HepG2 (cell line): ENCODE measurements around the gene CSNK1G1. TPM values are rescaled to one million over a fixed set of nuclear protein-coding genes. Genes with fewer than 3 reads are reported as not detected.

Source experiments
- ATAC-seq: fragments of 200-7000 bp; cut with Tn5 transposase; 3 replicates; pipeline ENCODE4 v1.9.1; 2020; ENCODE audit warnings: mild to moderate bottlenecking, moderate library complexity
- BruUV-seq: library from RNA; stranded (reverse); fragments of 400-500 nt; replicated peaks from 2 replicates; lab custom pipeline; 2021; lab: Mats Ljungman, UMichigan
- CTCF ChIA-PET: fragments of 300-600 bp; formaldehyde crosslinking; extraction: SDS; loops from one replicate; lab custom pipeline; 2021; ENCODE audit warnings: low total read pairs, inconsistent platforms, low intra/inter-chr PET ratio; lab: Yijun Ruan, JAX
- POLR2A ChIA-PET: fragments of 350-600 bp; sonication (Branson Sonifier 250); formaldehyde crosslinking; loops from one replicate; lab custom pipeline; 2020; ENCODE audit warnings: antibody characterized with exemption, inconsistent platforms; lab: Yijun Ruan, JAX
- DNase-seq: peaks from one replicate; pipeline ENCODE4 v3.0.0-alpha.2; 2015; ENCODE audit warnings: low spot score
- FAIRE-seq: peaks from 3 replicates; lab custom pipeline; 2011; peaks lifted over from hg19 to GRCh38; lab: Jason Lieb, UNC
- H2AFZ ChIP-seq: one replicate; pipeline ENCODE4 v1.6.1; 2011; ENCODE audit warnings: low read length, inconsistent platforms
- H3K27ac ChIP-seq: fragments of 300-600 bp; 3 replicates; pipeline ENCODE4 v1.8.0; 2011; ENCODE audit warnings: mixed run types, mild to moderate bottlenecking, mixed read lengths, low read length, inconsistent platforms; ENCODE audit not compliant: insufficient read depth; ENCODE audit errors: extremely low read length
- H3K27me3 ChIP-seq, 2 experiments: fragments of 200-600 bp in 1 of 2; 2 replicates in 1 of 2; 3 replicates in 1 of 2; pipeline versions ENCODE4 v1.6.0 to v1.8.0; 2011; ENCODE audit warnings: low read length in 2 of 2, mild to moderate bottlenecking in 2 of 2, moderate library complexity in 2 of 2, inconsistent platforms in 1 of 2; ENCODE audit not compliant: insufficient read depth in 2 of 2, control insufficient read depth in 1 of 2
- H3K36me3 ChIP-seq, 2 experiments: fragments of 200-600 bp in 1 of 2; replicated peaks in 1 of 2; 2 replicates in 1 of 2; 3 replicates in 1 of 2; pipeline versions ENCODE4 v1.5.1 to v1.8.0; 2011; ENCODE audit warnings: low read length in 2 of 2, inconsistent platforms in 1 of 2; ENCODE audit not compliant: insufficient read depth in 2 of 2, control insufficient read depth in 1 of 2
- H3K4me1 ChIP-seq: 2 replicates; pipeline ENCODE4 v1.5.1; 2012; ENCODE audit warnings: low read length, inconsistent platforms; ENCODE audit not compliant: insufficient read depth
- H3K4me2 ChIP-seq: 2 replicates; pipeline ENCODE4 v1.6.0; 2011; ENCODE audit warnings: low read depth, low read length, inconsistent platforms
- H3K4me3 ChIP-seq, 3 experiments: fragments of 200-600 bp in 1 of 3; sonication (generic), shearing (Covaris generic) in 1 of 3; replicated peaks in 1 of 3; 2 replicates each; pipeline ENCODE4 v1.5.1; 2011 to 2016; ENCODE audit warnings: low read length in 3 of 3, inconsistent platforms in 2 of 3, low read depth in 2 of 3, mild to moderate bottlenecking in 2 of 3, control low read depth in 1 of 3, mixed read lengths in 1 of 3; ENCODE audit not compliant: insufficient read depth in 1 of 3
- H3K79me2 ChIP-seq: one replicate; pipeline ENCODE4 v1.6.1; 2011; ENCODE audit warnings: low read length, inconsistent platforms; ENCODE audit not compliant: insufficient read depth
- H3K9ac ChIP-seq: 2 replicates; pipeline ENCODE4 v1.6.0; 2011; ENCODE audit warnings: mild to moderate bottlenecking, low read depth, low read length, inconsistent platforms; ENCODE audit not compliant: insufficient read depth
- H3K9me3 ChIP-seq: 2 replicates; pipeline ENCODE4 v1.5.1; 2012; ENCODE audit warnings: mild to moderate bottlenecking, low read length
- H4K20me1 ChIP-seq: 2 replicates; pipeline ENCODE4 v1.6.0; 2011; ENCODE audit warnings: inconsistent platforms, mild to moderate bottlenecking, low read length, moderate library complexity; ENCODE audit not compliant: insufficient read depth
- AGO2 ChIP-seq: fragments of 200-400 bp; formaldehyde crosslinking; optimal IDR thresholded peaks from 2 replicates; pipeline ENCODE3; 2017; ENCODE audit warnings: mild to moderate bottlenecking, low read depth, low read length, moderate library complexity
- KDM5A ChIP-seq: fragments of 200-600 bp; sonication (generic); IDR thresholded peaks from 2 replicates; pipeline ENCODE4 v1.7.0; 2018; ENCODE audit warnings: antibody characterized with exemption, mild to moderate bottlenecking, low read length, borderline replicate concordance
- MYNN ChIP-seq: sonication (generic); formaldehyde crosslinking; IDR thresholded peaks from 2 replicates; pipeline ENCODE4 v1.4.0; 2020; ENCODE audit warnings: mild to moderate bottlenecking, low read depth, missing genetic modification reagents
- POLR2A ChIP-seq, 2 experiments: IDR thresholded peaks; 2 replicates each; pipeline ENCODE4 v1.6.1; 2011; ENCODE audit warnings: low read depth in 2 of 2, low read length in 2 of 2, mild to moderate bottlenecking in 1 of 2, moderate library complexity in 1 of 2; ENCODE audit not compliant: insufficient read depth in 1 of 2
- POLR2G ChIP-seq: fragments of 200-400 bp; formaldehyde crosslinking; IDR thresholded peaks from 2 replicates; pipeline ENCODE4 v1.6.1; 2018; ENCODE audit warnings: mild to moderate bottlenecking, low read depth, low read length, moderate library complexity
- RAD21 ChIP-seq: fragments of 450-650 bp; formaldehyde crosslinking; IDR thresholded peaks from 2 replicates; pipeline ENCODE4 v1.5.0; 2020; ENCODE audit warnings: mild to moderate bottlenecking
- RBFOX2 ChIP-seq: fragments of 200-400 bp; formaldehyde crosslinking; IDR thresholded peaks from 2 replicates; pipeline ENCODE4 v1.6.1; 2017; ENCODE audit warnings: low read depth, mild to moderate bottlenecking, low read length
- SCMH1 ChIP-seq: sonication (generic); formaldehyde crosslinking; IDR thresholded peaks from 2 replicates; pipeline ENCODE4 v1.9.0; 2021; ENCODE audit warnings: missing genetic modification reagents, mild to moderate bottlenecking, borderline replicate concordance
- XRCC5 ChIP-seq: fragments of 200-400 bp; formaldehyde crosslinking; optimal IDR thresholded peaks from 2 replicates; pipeline ENCODE3; 2017; ENCODE audit warnings: mild to moderate bottlenecking, low read length
- ZNF230 ChIP-seq: sonication (generic); formaldehyde crosslinking; IDR thresholded peaks from 2 replicates; pipeline ENCODE4 v1.4.0; 2020; ENCODE audit warnings: mild to moderate bottlenecking, missing genetic modification reagents
- ZNF326 ChIP-seq: sonication (generic); formaldehyde crosslinking; IDR thresholded peaks from 2 replicates; pipeline ENCODE4 v1.4.0; 2020; ENCODE audit warnings: missing genetic modification reagents, borderline replicate concordance
- ZNF562 ChIP-seq: sonication (generic); formaldehyde crosslinking; IDR thresholded peaks from 2 replicates; pipeline ENCODE4 v1.8.0; 2022; ENCODE audit warnings: missing genetic modification reagents, borderline replicate concordance
- ZNF709 ChIP-seq: sonication (generic); formaldehyde crosslinking; IDR thresholded peaks from 2 replicates; pipeline ENCODE4 v1.5.0; 2020; ENCODE audit warnings: mild to moderate bottlenecking, missing genetic modification reagents
- WGBS: methylation state at CpG from one replicate; pipeline ENCODE4 v1.1.6; 2017; ENCODE audit warnings: low lambda C conversion rate; 5-methylcytosine and 5-hydroxymethylcytosine counted together
- in situ Hi-C: cut with HindIII; loops from 2 replicates; pipeline ENCODE4 v1.10.0; 2017; ENCODE audit warnings: low pct_unique_long_range_greater_than_20kb; ENCODE audit not compliant: extremely low pct_ligation_motif_present
- intact Hi-C: fragments of 100-400 bp; cut with micrococcal nuclease; formaldehyde crosslinking; loops from one replicate; pipeline ENCODE4 v1.10.0; 2022; ENCODE audit not compliant: unreplicated experiment
- polyA plus RNA-seq, 8 experiments: library from polyadenylated mRNA; depleted of rRNA in 3 of 8; stranded (reverse) in 7 of 8; unstranded in 1 of 8; fragments of >200 nt; fragmentation: Illumina TruSeq in 4 of 8; extraction: Trizol in 4 of 8; gene quantifications; 2 replicates each; pipeline versions ENCODE4 v1.2.1 to v1.2.3, GENCODE V29; 2011 to 2016; ENCODE audit warnings: low read depth in 4 of 8, missing spikeins in 1 of 8, mixed read lengths in 1 of 8; ENCODE audit not compliant: insufficient read depth in 1 of 8
- total RNA-seq, 5 experiments: library from RNA; depleted of rRNA; stranded (reverse); fragments of >200 nt; fragmentation: Illumina TruSeq; extraction: Trizol; gene quantifications; 2 replicates each; pipeline ENCODE4 v1.2.3, GENCODE V29; 2016; ENCODE audit warnings: low read depth in 1 of 5
- TF ChIP-seq, protein P1 (sequence below): sonication (generic); formaldehyde crosslinking; IDR thresholded peaks from 2 replicates; pipeline ENCODE4 v1.8.1; 2023; ENCODE audit warnings: mild to moderate bottlenecking, moderate library complexity, missing genetic modification reagents
- TF ChIP-seq, protein P2 (sequence below): sonication (generic); formaldehyde crosslinking; IDR thresholded peaks from 2 replicates; pipeline ENCODE4 v1.8.0; 2022; ENCODE audit warnings: mild to moderate bottlenecking, missing genetic modification reagents; ENCODE audit not compliant: insufficient replicate concordance

Gene CSNK1G1
- total and polyA plus RNA-seq, 2 of the 13 experiments (the other 11 are each of a cell fraction or from before 2014, with no cell fraction given), result 8.5 to 12.6 TPM

DNA sequence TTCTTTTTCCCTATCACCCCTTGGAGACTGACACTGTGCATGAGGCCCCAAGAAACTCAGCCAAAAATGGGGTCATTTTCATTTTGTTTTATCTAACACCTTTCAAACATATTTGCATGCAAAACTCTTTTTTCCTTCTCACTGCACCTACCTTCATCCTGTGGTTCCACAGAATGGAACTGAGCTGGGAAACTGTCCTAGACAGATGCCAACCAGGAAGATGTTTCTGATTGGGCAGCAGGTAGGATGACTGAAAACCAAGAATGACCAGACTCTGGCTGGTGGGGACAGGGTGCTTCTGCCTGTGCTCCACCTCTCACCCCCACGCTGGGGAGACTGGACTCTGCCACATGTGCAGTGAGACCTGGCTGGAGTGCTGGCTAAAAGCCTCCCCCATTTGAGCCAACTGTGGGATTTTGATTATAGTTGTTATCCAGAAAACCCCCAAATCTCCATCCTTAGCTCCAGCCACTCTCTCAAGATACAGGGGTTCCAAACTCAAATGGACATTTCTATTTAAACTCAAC lies 198.3 kb downstream of the CSNK1G1 start:
- no peak overlapping the region for H3K27ac ChIP-seq
- intact Hi-C loops, result no loop called here
- no peak overlapping the region for H3K4me2 ChIP-seq
- peaks cover 52% of the 10 kb centered on the region for H3K4me1 ChIP-seq
- peaks cover 30% of the 10 kb centered on the region for H3K79me2 ChIP-seq
- ATAC-seq (no peak), DNase-seq (no peak), FAIRE-seq (no peak)
- 71% methylated on average over 1 of the region's 1 CpG for WGBS
- no peak overlapping the region for H3K4me3 ChIP-seq
- no peak overlapping the region for H3K9ac ChIP-seq
- H3K27me3 ChIP-seq, result no peaks in the 10 kb centered on the region; a peak in 1 of 5 replicates
- H3K9me3 ChIP-seq, result no peaks in the 10 kb centered on the region
- TF ChIP-seq RBFOX2 (peak; percentile 70), ZNF326 (CRISPR knock-in tag) (no peak), MYNN (CRISPR knock-in tag) (no peak), POLR2A (IDR thresholded peaks at IDR 0.05; ENCODE audit: insufficient read depth in 1 of 2, low read depth in 2 of 2, low read length in 2 of 2) (peak in 1 of 2 experiments; percentile 7; a peak in 1 of 4 replicates)
- TF ChIP-seq, protein P1, sequence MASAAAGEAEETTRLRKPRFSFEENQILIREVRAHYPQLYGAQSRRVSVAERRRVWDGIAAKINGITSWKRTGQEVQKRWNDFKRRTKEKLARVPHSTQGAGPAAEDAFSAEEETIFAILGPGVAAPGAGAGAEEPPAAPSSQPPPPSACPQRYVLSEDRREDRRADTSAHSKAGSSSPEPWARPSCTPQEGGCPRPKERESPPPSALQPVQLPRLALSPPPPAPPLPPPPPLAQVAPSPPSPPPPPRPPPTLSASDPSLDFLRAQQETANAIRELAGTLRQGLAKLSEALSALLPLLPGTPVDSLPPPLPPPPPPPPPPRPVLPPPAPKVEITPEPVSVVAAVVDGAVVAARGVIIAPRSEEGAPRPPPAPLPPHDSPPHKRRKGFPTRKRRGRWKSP (CRISPR knock-in tag), result no peak
- peaks cover 44% of the 10 kb centered on the region for H4K20me1 ChIP-seq
- POLR2A ChIA-PET, result interaction anchor here (1.2 kb wide), 1 partner anchor 230 kb away, joined by 3 read pairs; no protein-coding TSS in a partner anchor
- CTCF ChIA-PET, result no interaction called here
- no TSS peak for BruUV-seq
- H3K36me3 ChIP-seq, result peaks cover 32 to 49% of the 10 kb centered on the region in 2 experiments
- H2AFZ ChIP-seq, result no peak overlapping the region
- in situ Hi-C loops, result no loop called here

DNA sequence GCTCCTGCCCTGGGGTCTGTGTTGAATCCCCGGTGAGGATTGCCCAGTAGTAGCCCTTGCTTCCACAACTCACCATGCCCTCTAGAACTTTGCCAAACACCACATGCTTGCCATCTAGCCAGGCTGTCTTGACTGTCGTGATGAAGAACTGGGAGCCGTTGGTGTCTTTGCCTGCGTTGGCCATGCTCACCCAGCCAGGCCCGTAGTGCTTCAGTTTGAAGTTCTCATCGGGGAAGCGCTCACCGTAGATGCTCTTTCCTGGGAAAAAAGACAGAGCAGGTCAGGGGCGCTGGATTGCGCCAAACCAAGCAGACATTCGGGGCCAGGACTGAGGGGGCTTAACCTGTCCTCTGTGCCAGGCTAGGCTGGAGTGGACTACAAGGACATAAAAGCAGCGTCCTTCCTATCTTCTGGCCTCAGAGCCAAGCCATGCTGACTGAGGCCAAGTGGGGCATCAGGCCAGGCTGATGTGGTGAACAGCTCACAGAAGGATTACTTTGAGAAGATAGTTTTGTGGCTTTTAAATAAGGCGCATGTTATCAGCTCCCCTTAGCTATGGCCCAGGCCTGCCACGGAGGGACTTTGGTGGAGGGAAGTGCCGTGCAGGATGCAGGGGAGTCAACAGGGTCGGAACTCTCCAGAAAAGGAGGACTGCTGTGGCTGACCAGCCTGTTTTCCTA lies 199.2 kb downstream of the CSNK1G1 start:
- Histone ChIP-seq H3K27me3 (no peaks in the 10 kb centered on the region), H3K4me2 (no peak overlapping the region), H4K20me1 (peaks cover 44% of the 10 kb centered on the region), H3K9me3 (no peaks in the 10 kb centered on the region), H2AFZ (no peak overlapping the region), H3K79me2 (peaks cover 21% of the 10 kb centered on the region), H3K27ac (no peak overlapping the region), H3K36me3 (peaks cover 32 to 48% of the 10 kb centered on the region in 2 experiments), H3K9ac (no peak overlapping the region), H3K4me3 (no peak overlapping the region), H3K4me1 (peaks cover 56% of the 10 kb centered on the region)
- no peak for ATAC-seq
- in situ Hi-C loops, result no loop called here
- FAIRE-seq, result no peak
- ChIA-PET POLR2A (interaction anchor here (1.2 kb wide), 1 partner anchor 230 kb away, joined by 3 read pairs; no protein-coding TSS in a partner anchor), CTCF (no interaction called here)
- DNase-seq, result no peak
- BruUV-seq, result no TSS peak
- 97% methylated on average over 15 of the region's 16 CpGs for WGBS
- intact Hi-C loops, result no loop called here
- TF ChIP-seq, protein P2, sequence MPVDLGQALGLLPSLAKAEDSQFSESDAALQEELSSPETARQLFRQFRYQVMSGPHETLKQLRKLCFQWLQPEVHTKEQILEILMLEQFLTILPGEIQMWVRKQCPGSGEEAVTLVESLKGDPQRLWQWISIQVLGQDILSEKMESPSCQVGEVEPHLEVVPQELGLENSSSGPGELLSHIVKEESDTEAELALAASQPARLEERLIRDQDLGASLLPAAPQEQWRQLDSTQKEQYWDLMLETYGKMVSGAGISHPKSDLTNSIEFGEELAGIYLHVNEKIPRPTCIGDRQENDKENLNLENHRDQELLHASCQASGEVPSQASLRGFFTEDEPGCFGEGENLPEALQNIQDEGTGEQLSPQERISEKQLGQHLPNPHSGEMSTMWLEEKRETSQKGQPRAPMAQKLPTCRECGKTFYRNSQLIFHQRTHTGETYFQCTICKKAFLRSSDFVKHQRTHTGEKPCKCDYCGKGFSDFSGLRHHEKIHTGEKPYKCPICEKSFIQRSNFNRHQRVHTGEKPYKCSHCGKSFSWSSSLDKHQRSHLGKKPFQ, result no peak
- no peak for TF ChIP-seq ZNF709
- TF ChIP-seq KDM5A, result no peak
- no peak for TF ChIP-seq SCMH1 (CRISPR knock-in tag)
- TF ChIP-seq XRCC5, result no peak
- TF ChIP-seq ZNF230, result no peak
- no peak for TF ChIP-seq ZNF562
- TF ChIP-seq POLR2G, result peak; percentile 30; the same call in 1 of the 2 replicates
- TF ChIP-seq RAD21 (CRISPR knock-in tag), result no peak
- peak; percentile 83 for TF ChIP-seq AGO2
